Skeletal muscle satellite cell (primary cell): ENCODE measurements around the gene PRRG2.
"Not testable (repeated sequence)": the region's sequence is repeated elsewhere in the genome, so short reads cannot be mapped to it uniquely, and the experiment has no call there.

Experiments
- H3K27me3 ChIP-seq: 2 replicates; pipeline ENCODE4 v1.7.0; 2013; ENCODE audit warnings: low read length; ENCODE audit not compliant: control insufficient read depth, insufficient read depth
- H3K36me3 ChIP-seq: 2 replicates; pipeline ENCODE4 v1.7.0; 2013; ENCODE audit warnings: mild to moderate bottlenecking, control low read depth, low read length; ENCODE audit not compliant: insufficient read depth
- H3K4me1 ChIP-seq: 2 replicates; pipeline ENCODE4 v1.7.0; 2013; ENCODE audit warnings: low read length; ENCODE audit not compliant: control insufficient read depth, insufficient read depth
- H3K4me2 ChIP-seq: 2 replicates; pipeline ENCODE4 v1.7.0; 2013; ENCODE audit warnings: mild to moderate bottlenecking, low read length
- H3K4me3 ChIP-seq: 2 replicates; pipeline ENCODE4 v1.7.0; 2013; ENCODE audit warnings: low read length
- H3K9ac ChIP-seq: 2 replicates; pipeline ENCODE4 v1.7.0; 2013; ENCODE audit warnings: mild to moderate bottlenecking, low read depth, low read length, moderate library complexity
- H3K9me3 ChIP-seq: replicated peaks from 2 replicates; pipeline ENCODE4 v1.7.0; 2013; ENCODE audit warnings: mild to moderate bottlenecking, control low read depth, low read length

PRRG2 gene

DNA sequence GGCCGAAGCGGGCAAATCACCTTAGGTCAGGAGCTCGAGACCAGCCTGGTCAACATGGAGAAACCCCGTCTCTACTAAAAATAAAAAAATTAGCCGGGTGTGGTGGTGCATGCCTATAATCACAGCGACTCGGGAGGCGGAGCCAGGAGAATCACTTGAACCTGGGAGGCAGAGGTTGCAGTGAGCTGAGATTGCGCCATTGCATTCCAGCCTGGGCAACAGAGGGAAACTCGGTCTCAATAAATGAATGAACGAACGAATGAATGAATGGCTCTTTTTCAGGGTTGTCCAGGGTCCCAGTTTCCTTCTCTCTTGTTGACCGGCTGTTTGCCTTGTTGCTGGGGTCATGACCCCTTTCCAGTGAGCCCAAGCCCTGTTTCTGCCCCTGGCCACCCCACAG, 36.7 kb downstream of the PRRG2 start:
- H3K9me3 ChIP-seq, H3K4me2 ChIP-seq, H3K4me3 ChIP-seq, H3K27me3 ChIP-seq, H3K9ac ChIP-seq: not testable (repeated sequence)
- H3K36me3 ChIP-seq: peaks cover 48% of the 10 kb centered on the region
- H3K4me1 ChIP-seq: peaks cover 20% of the 10 kb centered on the region

GRCh38 chr19:49624967-49625910, 44.1 kb downstream of the PRRG2 start:
- H3K36me3 ChIP-seq: peaks cover 30% of the 10 kb centered on the region

DNA sequence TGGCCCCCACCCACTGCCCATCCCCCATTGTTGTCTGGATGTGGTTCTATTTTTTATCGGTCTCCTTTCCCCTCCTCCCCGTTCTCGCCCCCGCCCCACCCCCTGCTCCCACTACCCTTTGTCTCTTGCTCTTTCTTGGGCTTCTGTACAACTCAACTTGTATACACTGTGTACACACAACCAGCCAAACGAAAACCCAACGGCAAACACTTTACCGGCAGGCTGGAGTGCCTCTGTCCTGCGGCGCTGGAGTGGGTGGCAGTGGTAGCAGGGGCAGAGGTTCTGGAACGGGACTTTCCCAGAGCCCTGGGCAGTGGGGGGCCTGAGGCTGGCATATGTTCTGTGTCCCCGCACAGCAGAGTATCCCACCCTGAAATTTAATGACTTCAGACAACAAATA, 45.1 kb downstream of the PRRG2 start:
- Histone ChIP-seq H3K4me1 (peaks cover 7% of the 10 kb centered on the region), H3K4me3 (no peak overlapping the region), H3K9me3 (no peaks in the 10 kb centered on the region), H3K36me3 (peaks cover 28% of the 10 kb centered on the region), H3K4me2 (no peak overlapping the region), H3K27me3 (no peaks in the 10 kb centered on the region), H3K9ac (no peak overlapping the region)

More at GRCh38 chr19:49624967-49625910, 44.1 kb downstream of the PRRG2 start:
- Histone ChIP-seq H3K27me3 (no peaks in the 10 kb centered on the region), H3K4me3 (no peak overlapping the region), H3K9me3 (no peaks in the 10 kb centered on the region), H3K4me1 (no peaks in the 10 kb centered on the region), H3K4me2 (no peak overlapping the region), H3K9ac (no peak overlapping the region)

GRCh38 chr19:49629659-49630058, 48.5 kb downstream of the PRRG2 start:
- no peak overlapping the region for H3K9ac ChIP-seq
- peaks cover 12% of the 10 kb centered on the region for H3K4me1 ChIP-seq
- no peaks in the 10 kb centered on the region for H3K27me3 ChIP-seq
- H3K4me3 ChIP-seq: no peak overlapping the region
- H3K9me3 ChIP-seq: no peaks in the 10 kb centered on the region
- H3K36me3 ChIP-seq: peaks cover 19% of the 10 kb centered on the region
- no peak overlapping the region for H3K4me2 ChIP-seq

DNA sequence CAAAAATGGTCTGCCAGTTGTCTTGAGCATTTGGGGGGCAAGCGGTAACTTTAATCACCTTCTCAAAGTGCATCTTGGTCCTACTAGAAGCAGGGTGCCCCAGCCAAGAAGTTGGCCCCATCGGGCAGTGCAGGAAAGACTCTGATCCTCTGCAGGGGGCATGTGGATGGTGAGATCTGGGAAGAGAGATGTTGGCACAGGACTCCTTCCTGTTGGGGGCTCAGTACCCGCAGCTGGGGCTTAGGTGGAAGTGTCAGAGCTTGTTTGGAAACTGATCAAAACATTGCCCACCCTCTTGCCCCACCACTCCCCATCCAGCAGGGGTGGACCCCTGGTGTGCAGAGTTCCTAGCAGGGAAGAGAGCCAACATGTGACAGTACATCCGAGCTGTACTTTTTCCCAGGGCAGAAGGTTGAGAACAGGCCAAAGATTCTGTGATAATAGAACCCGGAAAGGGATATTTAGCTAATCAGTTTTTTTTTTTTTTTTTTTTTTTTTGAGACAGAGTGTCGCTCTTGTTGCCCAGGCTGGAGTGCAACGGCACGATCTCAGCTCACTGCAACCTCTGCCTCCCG, 50.0 kb downstream of the PRRG2 start:
- H3K9ac ChIP-seq: no peak overlapping the region
- no peak overlapping the region for H3K4me2 ChIP-seq
- H3K4me1 ChIP-seq: peaks cover 14% of the 10 kb centered on the region
- H3K9me3 ChIP-seq: no peaks in the 10 kb centered on the region
- no peak overlapping the region for H3K4me3 ChIP-seq
- no peaks in the 10 kb centered on the region for H3K27me3 ChIP-seq
- H3K36me3 ChIP-seq: peaks cover 31% of the 10 kb centered on the region

DNA sequence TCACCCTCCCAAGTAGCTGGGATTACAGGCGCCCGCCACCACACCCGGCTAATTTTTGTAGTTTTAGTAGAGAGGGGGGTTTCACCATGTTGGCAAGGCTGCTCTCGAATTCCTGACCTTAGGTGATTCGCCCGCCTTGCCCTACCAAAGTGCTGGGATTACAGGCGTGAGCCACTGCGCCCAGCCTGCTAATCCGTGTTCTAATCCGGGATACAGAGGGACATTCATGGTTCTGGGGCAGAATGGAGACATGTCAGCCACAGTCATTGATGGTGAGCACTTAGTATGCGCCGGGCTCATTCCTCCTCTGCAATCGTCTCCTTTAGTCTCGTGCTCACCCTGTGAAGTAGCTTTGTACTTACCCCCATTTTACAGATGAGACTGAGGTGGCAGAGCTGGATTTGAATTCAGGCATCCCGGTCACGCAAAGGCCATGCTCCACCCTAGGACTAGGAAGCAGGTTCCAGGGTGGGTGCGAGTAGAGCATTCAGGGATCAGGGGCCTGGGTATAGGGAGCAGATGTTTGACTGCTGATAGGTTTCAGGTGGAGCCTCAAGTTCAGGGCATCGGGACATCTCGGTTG, 50.6 kb downstream of the PRRG2 start:
- H3K4me2 ChIP-seq: no peak overlapping the region
- peaks cover 20% of the 10 kb centered on the region for H3K4me1 ChIP-seq
- H3K4me3 ChIP-seq: no peak overlapping the region
- H3K36me3 ChIP-seq: peaks cover 33% of the 10 kb centered on the region
- no peaks in the 10 kb centered on the region for H3K27me3 ChIP-seq
- H3K9me3 ChIP-seq: no peaks in the 10 kb centered on the region
- H3K9ac ChIP-seq: no peak overlapping the region

GRCh38 chr19:49632576-49632975, 51.5 kb downstream of the PRRG2 start:
- Histone ChIP-seq H3K27me3 (no peaks in the 10 kb centered on the region), H3K4me3 (no peak overlapping the region), H3K9me3 (no peaks in the 10 kb centered on the region), H3K9ac (no peak overlapping the region), H3K4me2 (no peak overlapping the region), H3K4me1 (peaks cover 20% of the 10 kb centered on the region), H3K36me3 (peaks cover 24% of the 10 kb centered on the region)

DNA sequence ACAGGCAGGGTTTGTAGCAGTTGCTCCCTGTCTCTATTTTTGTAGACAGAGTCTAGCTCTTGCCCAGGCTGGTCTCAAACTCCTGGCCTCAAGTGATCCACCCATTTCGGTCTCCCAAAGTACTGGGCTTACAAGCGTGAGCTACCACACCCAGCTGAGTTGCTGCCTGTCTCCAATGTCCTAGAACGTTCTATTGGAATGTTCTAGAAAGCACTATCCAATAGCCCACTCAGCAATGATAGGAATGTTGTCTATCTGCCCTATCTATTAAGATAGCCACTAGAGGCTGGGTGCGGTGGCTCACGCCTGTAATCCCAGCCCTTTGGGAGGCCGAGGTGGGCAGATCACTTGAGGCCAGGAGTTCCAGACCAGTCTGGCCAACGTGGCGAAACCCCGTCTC, 52.2 kb downstream of the PRRG2 start:
- H3K9me3 ChIP-seq, H3K27me3 ChIP-seq, H3K9ac ChIP-seq, H3K4me3 ChIP-seq, H3K4me2 ChIP-seq: not testable (repeated sequence)
- peaks cover 25% of the 10 kb centered on the region for H3K4me1 ChIP-seq
- H3K36me3 ChIP-seq: peaks cover 19% of the 10 kb centered on the region

DNA sequence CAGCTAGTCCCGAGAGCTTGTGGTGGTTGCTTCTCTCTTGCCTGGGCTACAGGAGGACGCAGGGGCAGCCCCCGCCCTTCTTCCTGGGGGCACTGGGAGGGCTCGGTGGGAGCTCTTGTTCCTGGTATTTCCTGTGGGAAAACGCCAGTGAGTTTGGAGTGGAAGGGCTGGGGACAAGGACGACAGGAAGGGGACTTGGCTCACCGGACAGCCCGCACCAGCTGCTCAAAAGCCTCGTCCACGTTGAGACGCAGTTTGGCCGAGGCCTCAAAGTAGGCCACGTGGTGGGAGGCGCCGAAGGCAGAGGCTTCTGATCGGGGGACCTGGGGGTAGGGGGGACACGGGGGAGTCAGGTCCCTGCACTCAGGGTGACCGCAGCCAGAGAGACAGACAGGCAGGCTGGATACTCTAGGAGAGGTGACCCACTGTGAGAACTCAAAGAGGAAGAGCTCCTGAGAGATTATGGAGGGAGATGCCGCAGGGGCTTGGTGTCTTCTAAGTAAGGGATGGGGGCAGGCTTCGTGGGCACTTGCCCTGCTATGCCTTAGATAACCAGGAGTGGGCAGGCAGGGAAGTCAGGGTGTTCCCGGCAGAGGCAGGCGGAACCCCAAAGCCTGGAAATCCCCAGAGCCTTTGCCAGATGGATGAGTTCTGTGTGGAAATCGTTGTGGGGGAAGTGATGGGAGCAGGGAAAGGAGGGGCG, 54.6 kb downstream of the PRRG2 start:
- Histone ChIP-seq H3K9me3 (no peaks in the 10 kb centered on the region), H3K9ac (no peak overlapping the region), H3K36me3 (peaks cover 19% of the 10 kb centered on the region), H3K4me3 (no peak overlapping the region), H3K4me1 (peaks cover 30% of the 10 kb centered on the region), H3K4me2 (no peak overlapping the region), H3K27me3 (no peaks in the 10 kb centered on the region)

DNA sequence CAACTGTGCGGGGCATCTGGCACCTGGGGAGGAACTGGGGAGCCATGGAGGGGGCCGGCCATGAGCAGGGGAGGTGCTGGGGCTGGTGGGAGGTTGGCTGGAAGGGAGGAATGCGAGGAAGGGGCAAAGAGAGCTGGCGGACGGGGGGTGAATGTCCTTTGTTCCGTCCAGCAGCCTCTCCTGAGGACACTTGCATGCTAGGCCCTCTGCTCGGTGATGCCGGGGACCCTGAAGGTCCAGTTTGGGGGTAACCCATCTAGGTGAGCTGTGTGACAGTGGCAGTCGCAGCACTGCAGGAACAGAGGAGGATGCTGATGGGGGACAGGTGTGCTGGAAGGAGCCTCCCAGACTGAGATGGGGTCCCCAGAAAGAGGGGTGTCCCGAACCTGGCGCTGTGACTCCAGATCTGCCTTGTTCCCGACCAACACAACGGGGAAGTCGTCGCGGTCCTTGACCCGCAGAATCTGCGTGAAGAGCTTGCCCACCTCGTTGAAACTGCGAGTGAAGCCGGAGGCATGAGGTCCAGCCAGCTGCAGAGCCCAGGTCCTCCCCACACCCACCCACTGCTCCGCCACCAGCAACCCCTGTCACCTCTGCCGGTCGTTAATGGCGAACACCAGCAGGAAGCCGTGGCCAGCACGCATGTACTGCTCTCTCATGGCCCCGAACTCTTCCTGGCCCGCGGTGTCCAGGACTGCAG, 55.3 kb downstream of the PRRG2 start:
- Histone ChIP-seq H3K4me2 (no peak overlapping the region), H3K9ac (no peak overlapping the region), H3K27me3 (no peaks in the 10 kb centered on the region), H3K36me3 (peaks cover 19% of the 10 kb centered on the region), H3K9me3 (no peaks in the 10 kb centered on the region), H3K4me3 (no peak overlapping the region), H3K4me1 (peaks cover 32% of the 10 kb centered on the region)
